ENCODE data around the gene B4GALNT4.
A peak's percentile ranks its signal among the peaks of the same experiment; 100 is the strongest.
"Not testable (repeated sequence)": the region's sequence is repeated elsewhere in the genome, so short reads cannot be mapped to it uniquely, and the experiment has no call there.

The B4GALNT4 gene

GRCh38 chr11:330694-331357 lies 38.5 kb upstream of the B4GALNT4 start:
- H3K4me3 ChIP-seq (ENCODE audit: low read length): no peak overlapping the region
- peaks cover 25% of the 10 kb centered on the region for H3K4me1 ChIP-seq (ENCODE audit: insufficient read depth, low read length)
- no peaks in the 10 kb centered on the region for H3K27me3 ChIP-seq (ENCODE audit: insufficient read depth, low read length)
- no peaks in the 10 kb centered on the region for H3K36me3 ChIP-seq (ENCODE audit: insufficient read depth, low read length)
- no peak overlapping the region for H2AFZ ChIP-seq (ENCODE audit: low read depth, low read length)
- H3K9me3 ChIP-seq (ENCODE audit: low read length): peaks cover 9% of the 10 kb centered on the region

- H3K4me1 ChIP-seq (ENCODE audit: insufficient read depth, low read length): peaks cover 31% of the 10 kb centered on the region
- H2AFZ ChIP-seq (ENCODE audit: low read depth, low read length): no peak overlapping the region
- no peaks in the 10 kb centered on the region for H3K27me3 ChIP-seq (ENCODE audit: insufficient read depth, low read length)
- H3K4me3 ChIP-seq (ENCODE audit: low read length): no peak overlapping the region
- peaks cover 9% of the 10 kb centered on the region for H3K9me3 ChIP-seq (ENCODE audit: low read length)
- H3K36me3 ChIP-seq (ENCODE audit: insufficient read depth, low read length): no peaks in the 10 kb centered on the region
These were observed 37.8 kb upstream of the B4GALNT4 start for GRCh38 chr11:331358-332060.

GRCh38 chr11:332651-333480 lies 36.4 kb upstream of the B4GALNT4 start:
- Histone ChIP-seq H3K27me3 (ENCODE audit: insufficient read depth, low read length) (no peaks in the 10 kb centered on the region), H3K4me1 (ENCODE audit: insufficient read depth, low read length) (peaks cover 34% of the 10 kb centered on the region), H2AFZ (ENCODE audit: low read depth, low read length) (no peak overlapping the region), H3K9me3 (ENCODE audit: low read length) (peaks cover 9% of the 10 kb centered on the region), H3K4me3 (ENCODE audit: low read length) (no peak overlapping the region), H3K36me3 (ENCODE audit: insufficient read depth, low read length) (no peaks in the 10 kb centered on the region)

- H3K4me3 ChIP-seq (ENCODE audit: low read length): peak overlapping the region; percentile 16
- H3K4me1 ChIP-seq (ENCODE audit: insufficient read depth, low read length): peaks cover 34% of the 10 kb centered on the region
- H3K9me3 ChIP-seq (ENCODE audit: low read length); H3K27me3 ChIP-seq (ENCODE audit: insufficient read depth, low read length); H3K36me3 ChIP-seq (ENCODE audit: insufficient read depth, low read length): not testable (repeated sequence)
- H2AFZ ChIP-seq (ENCODE audit: low read depth, low read length): peak overlapping the region; percentile 50
These were observed 35.6 kb upstream of the B4GALNT4 start for GRCh38 chr11:333616-334263.

GRCh38 chr11:334264-334994 lies 34.9 kb upstream of the B4GALNT4 start:
- no peaks in the 10 kb centered on the region for H3K27me3 ChIP-seq (ENCODE audit: insufficient read depth, low read length)
- H3K4me3 ChIP-seq (ENCODE audit: low read length): peak overlapping the region; percentile 26
- peak overlapping the region; percentile 50 for H2AFZ ChIP-seq (ENCODE audit: low read depth, low read length)
- H3K36me3 ChIP-seq (ENCODE audit: insufficient read depth, low read length): no peaks in the 10 kb centered on the region
- peaks cover 9% of the 10 kb centered on the region for H3K9me3 ChIP-seq (ENCODE audit: low read length)
- peaks cover 34% of the 10 kb centered on the region for H3K4me1 ChIP-seq (ENCODE audit: insufficient read depth, low read length)

GRCh38 chr11:335779-336658 lies 33.3 kb upstream of the B4GALNT4 start:
- H3K36me3 ChIP-seq (ENCODE audit: insufficient read depth, low read length): no peaks in the 10 kb centered on the region
- no peak overlapping the region for H2AFZ ChIP-seq (ENCODE audit: low read depth, low read length)
- H3K9me3 ChIP-seq (ENCODE audit: low read length): peaks cover 9% of the 10 kb centered on the region
- peaks cover 37% of the 10 kb centered on the region for H3K4me1 ChIP-seq (ENCODE audit: insufficient read depth, low read length)
- peak overlapping the region; percentile 3 for H3K4me3 ChIP-seq (ENCODE audit: low read length)
- no peaks in the 10 kb centered on the region for H3K27me3 ChIP-seq (ENCODE audit: insufficient read depth, low read length)

- H3K4me3 ChIP-seq (ENCODE audit: low read length): no peak overlapping the region
These were observed 32.6 kb upstream of the B4GALNT4 start for GRCh38 chr11:336659-337198.

GRCh38 chr11:337711-338110 lies 31.6 kb upstream of the B4GALNT4 start:
- Histone ChIP-seq H3K27me3 (ENCODE audit: insufficient read depth, low read length) (no peaks in the 10 kb centered on the region), H3K36me3 (ENCODE audit: insufficient read depth, low read length) (no peaks in the 10 kb centered on the region), H3K4me1 (ENCODE audit: insufficient read depth, low read length) (peaks cover 51% of the 10 kb centered on the region), H3K9me3 (ENCODE audit: low read length) (peaks cover 5% of the 10 kb centered on the region), H3K4me3 (ENCODE audit: low read length) (no peak overlapping the region), H2AFZ (ENCODE audit: low read depth, low read length) (no peak overlapping the region)

More at GRCh38 chr11:336659-337198, 32.6 kb upstream of the B4GALNT4 start:
- H3K27me3 ChIP-seq (ENCODE audit: insufficient read depth, low read length): no peaks in the 10 kb centered on the region
- peaks cover 43% of the 10 kb centered on the region for H3K4me1 ChIP-seq (ENCODE audit: insufficient read depth, low read length)
- H3K9me3 ChIP-seq (ENCODE audit: low read length): peaks cover 5% of the 10 kb centered on the region
- H3K36me3 ChIP-seq (ENCODE audit: insufficient read depth, low read length): no peaks in the 10 kb centered on the region
- no peak overlapping the region for H2AFZ ChIP-seq (ENCODE audit: low read depth, low read length)

- Histone ChIP-seq H3K4me1 (ENCODE audit: insufficient read depth, low read length) (peaks cover 37% of the 10 kb centered on the region), H3K27me3 (ENCODE audit: insufficient read depth, low read length) (no peaks in the 10 kb centered on the region), H2AFZ (ENCODE audit: low read depth, low read length) (no peak overlapping the region), H3K36me3 (ENCODE audit: insufficient read depth, low read length) (no peaks in the 10 kb centered on the region), H3K4me3 (ENCODE audit: low read length) (no peak overlapping the region), H3K9me3 (ENCODE audit: low read length) (no peaks in the 10 kb centered on the region)
These were observed 29.3 kb upstream of the B4GALNT4 start for GRCh38 chr11:339963-340362.

GRCh38 chr11:340539-341512 lies 28.5 kb upstream of the B4GALNT4 start:
- peak overlapping the region; percentile 29 for H2AFZ ChIP-seq (ENCODE audit: low read depth, low read length)
- no peaks in the 10 kb centered on the region for H3K27me3 ChIP-seq (ENCODE audit: insufficient read depth, low read length)
- H3K4me1 ChIP-seq (ENCODE audit: insufficient read depth, low read length): peaks cover 28% of the 10 kb centered on the region
- no peak overlapping the region for H3K4me3 ChIP-seq (ENCODE audit: low read length)
- no peaks in the 10 kb centered on the region for H3K36me3 ChIP-seq (ENCODE audit: insufficient read depth, low read length)
- no peaks in the 10 kb centered on the region for H3K9me3 ChIP-seq (ENCODE audit: low read length)

GRCh38 chr11:342328-342727 lies 27.0 kb upstream of the B4GALNT4 start:
- H3K4me1 ChIP-seq (ENCODE audit: insufficient read depth, low read length): peaks cover 17% of the 10 kb centered on the region
- peak overlapping the region; percentile 44 for H2AFZ ChIP-seq (ENCODE audit: low read depth, low read length)
- H3K27me3 ChIP-seq (ENCODE audit: insufficient read depth, low read length): no peaks in the 10 kb centered on the region
- H3K4me3 ChIP-seq (ENCODE audit: low read length): no peak overlapping the region
- no peaks in the 10 kb centered on the region for H3K36me3 ChIP-seq (ENCODE audit: insufficient read depth, low read length)
- no peaks in the 10 kb centered on the region for H3K9me3 ChIP-seq (ENCODE audit: low read length)
